ENCODE measurements around the gene WASHC2C.
"Not testable (repeated sequence)": the region's sequence is repeated elsewhere in the genome, so short reads cannot be mapped to it uniquely, and the experiment has no call there.

WASHC2C gene

GRCh38 chr10:45726703-45727420 lies at the start of gene WASHC2C:
TSS of gene WASHC2C (plus strand) at chr10:45727266. CDS start at chr10:45727318, 52 bp downstream.
- not testable (repeated sequence) for DNase-seq (ENCODE audit: low read depth, low spot score)
- H3K27ac ChIP-seq: peak within 1 kb of the TSS; percentile 34

- not testable (repeated sequence) for H3K27ac ChIP-seq; DNase-seq (ENCODE audit: low read depth, low spot score)
These were observed 48.6 kb upstream of the WASHC2C start for GRCh38 chr10:45678467-45678866.

- not testable (repeated sequence) for DNase-seq (ENCODE audit: low read depth, low spot score); H3K27ac ChIP-seq
These were observed 16.8 kb upstream of the WASHC2C start for GRCh38 chr10:45710200-45710796.

GRCh38 chr10:45711223-45711622 lies 15.8 kb upstream of the WASHC2C start:
- H3K27ac ChIP-seq; DNase-seq (ENCODE audit: low read depth, low spot score): not testable (repeated sequence)

GRCh38 chr10:45717053-45717452 lies 10.0 kb upstream of the WASHC2C start:
- H3K27ac ChIP-seq; DNase-seq (ENCODE audit: low read depth, low spot score): not testable (repeated sequence)

- not testable (repeated sequence) for H3K27ac ChIP-seq; DNase-seq (ENCODE audit: low read depth, low spot score)
These were observed 9.4 kb upstream of the WASHC2C start for GRCh38 chr10:45717642-45718041.

DNA sequence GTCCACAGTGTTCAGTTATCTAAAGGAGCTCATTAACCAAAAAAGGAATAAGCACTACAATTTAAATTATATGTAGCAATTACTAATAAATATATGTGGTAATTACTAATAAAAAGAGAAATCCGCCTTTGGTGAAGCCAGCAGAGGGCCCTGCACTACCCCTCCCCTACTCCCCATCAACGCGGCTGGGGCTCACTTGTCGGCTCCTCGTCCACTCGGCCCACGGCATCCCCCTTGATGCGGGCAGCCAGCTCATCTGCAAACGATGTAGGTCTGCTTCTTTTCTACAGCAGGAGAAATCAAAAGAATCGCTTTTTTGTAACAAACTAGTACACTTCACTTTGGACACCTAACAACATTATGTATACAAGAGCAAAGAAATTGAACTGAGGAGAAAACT lies 5.6 kb upstream of the WASHC2C start:
- not testable (repeated sequence) for H3K27ac ChIP-seq; DNase-seq (ENCODE audit: low read depth, low spot score)

GRCh38 chr10:45723851-45724250 lies 3.2 kb upstream of the WASHC2C start:
- not testable (repeated sequence) for DNase-seq (ENCODE audit: low read depth, low spot score); H3K27ac ChIP-seq

- H3K27ac ChIP-seq: peak overlapping the region; percentile 34
- DNase-seq (ENCODE audit: low read depth, low spot score): not testable (repeated sequence)
These were observed 427 bp downstream of the WASHC2C start for GRCh38 chr10:45727421-45727965.

DNA sequence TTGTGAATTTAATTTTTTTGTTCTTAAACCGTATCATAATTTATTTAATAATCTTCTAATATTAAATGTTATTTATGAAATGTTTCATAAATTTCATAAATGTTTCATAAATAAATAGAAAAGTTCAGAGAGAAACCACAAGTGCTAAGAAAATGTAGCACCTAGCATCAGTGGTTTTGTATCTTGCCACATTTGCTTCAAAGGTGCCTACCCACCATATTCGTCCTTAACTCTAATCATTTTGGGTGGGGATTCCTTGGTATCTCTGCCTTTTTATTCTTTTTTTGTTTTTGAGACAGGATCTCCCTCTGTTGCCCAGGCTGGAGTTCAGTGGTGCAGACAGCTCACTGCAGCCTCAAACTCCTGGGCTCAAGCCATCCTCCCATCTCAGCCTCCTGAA lies 7.4 kb downstream of the WASHC2C start:
- not testable (repeated sequence) for DNase-seq (ENCODE audit: low read depth, low spot score); H3K27ac ChIP-seq

DNA sequence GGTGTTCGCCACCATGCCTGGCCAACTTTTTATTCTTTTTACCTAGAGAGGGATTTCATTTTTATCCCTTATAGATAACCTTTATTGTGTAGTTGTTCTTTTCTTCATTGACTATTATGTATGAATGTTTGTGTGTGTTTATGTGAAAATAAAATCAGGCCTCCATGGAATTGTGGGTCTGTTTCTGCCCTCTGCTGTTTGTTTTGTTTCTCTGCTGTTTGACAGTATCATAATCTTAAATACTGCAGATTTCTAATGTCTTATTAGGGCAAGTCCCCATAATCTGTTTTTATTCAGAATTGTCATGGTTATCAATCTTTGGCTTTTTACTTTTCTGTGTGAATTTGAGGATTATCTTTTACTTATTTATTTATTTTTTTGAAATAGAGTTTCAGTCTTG lies 7.8 kb downstream of the WASHC2C start:
- H3K27ac ChIP-seq; DNase-seq (ENCODE audit: low read depth, low spot score): not testable (repeated sequence)

DNA sequence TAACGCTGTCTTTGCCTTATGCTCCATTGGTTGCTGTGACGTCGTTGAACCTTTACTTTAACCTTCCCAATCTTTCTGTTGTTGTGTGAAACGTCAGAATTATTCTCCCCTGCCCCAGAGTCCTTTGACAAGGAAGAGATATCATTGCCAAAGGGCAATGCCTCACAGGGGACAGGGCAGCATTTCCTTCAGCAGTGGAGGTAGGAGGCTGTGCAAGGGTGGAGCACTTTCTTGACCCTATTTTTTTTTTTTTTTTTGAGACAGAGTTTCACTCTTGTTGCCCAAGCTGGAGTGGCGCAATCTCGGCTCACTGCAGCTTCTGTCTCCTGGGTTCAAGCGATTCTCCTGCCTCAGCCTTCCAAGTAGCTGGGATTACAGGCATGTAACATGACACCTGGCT lies 14.5 kb downstream of the WASHC2C start:
- not testable (repeated sequence) for H3K27ac ChIP-seq; DNase-seq (ENCODE audit: low read depth, low spot score)

DNA sequence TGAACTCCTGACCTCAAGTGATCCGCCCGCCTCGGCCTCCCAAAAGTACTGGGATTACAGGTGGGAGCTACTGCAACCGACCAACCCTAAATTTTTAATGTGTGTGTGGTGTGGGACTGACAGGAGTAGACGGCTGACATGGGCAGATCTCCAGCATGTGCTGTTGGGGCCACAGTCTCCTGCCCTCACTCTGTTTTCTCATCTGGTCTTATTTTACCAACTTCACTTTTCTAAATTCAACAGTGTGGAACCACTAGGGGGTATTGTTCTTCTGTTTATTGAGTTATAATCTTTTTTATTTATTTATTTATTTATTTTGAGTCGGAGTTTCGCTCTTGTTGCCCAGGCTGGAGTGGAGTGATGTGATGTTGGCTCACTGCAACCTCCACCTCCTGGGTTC lies 14.9 kb downstream of the WASHC2C start:
- H3K27ac ChIP-seq; DNase-seq (ENCODE audit: low read depth, low spot score): not testable (repeated sequence)

DNA sequence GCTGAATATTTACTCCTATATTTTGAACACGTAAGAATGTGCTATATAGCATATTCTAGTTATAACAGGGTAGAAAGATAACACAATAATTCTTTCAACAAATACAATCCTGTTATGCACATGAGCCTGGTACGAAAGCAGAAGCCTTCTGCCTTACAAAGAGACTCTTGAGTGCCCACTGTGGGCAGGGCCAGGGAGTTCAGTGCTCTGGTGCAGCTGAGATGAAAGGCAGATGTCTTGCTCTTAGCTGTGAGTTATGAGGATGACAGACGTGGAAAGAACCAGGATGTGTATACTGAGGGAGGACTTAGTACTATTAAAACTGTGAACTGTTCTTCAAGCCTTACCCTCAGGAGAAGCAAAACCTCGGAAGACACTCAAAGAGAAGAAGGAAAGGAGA lies 24.1 kb downstream of the WASHC2C start:
- not testable (repeated sequence) for DNase-seq (ENCODE audit: low read depth, low spot score); H3K27ac ChIP-seq

DNA sequence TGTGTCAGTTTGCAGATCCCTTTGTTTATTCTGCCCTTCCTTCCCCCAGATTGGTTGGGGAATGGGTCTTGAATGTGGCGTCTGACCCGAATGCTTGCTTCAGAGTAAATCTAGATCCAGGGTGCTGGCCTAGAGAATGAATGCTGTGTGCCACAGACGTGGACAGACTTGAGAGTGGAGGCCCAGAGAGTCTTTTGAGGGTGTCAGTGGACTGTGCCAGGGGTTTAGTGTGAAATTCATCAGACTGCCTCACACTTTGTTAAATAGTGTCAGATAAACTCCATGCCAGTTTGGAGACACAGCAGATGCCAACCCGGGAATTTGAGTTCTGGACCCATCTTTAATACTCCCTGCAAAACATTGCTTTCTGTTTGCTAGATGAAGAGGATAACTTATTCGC lies 25.1 kb downstream of the WASHC2C start:
- not testable (repeated sequence) for DNase-seq (ENCODE audit: low read depth, low spot score); H3K27ac ChIP-seq

GRCh38 chr10:45753979-45754495 lies 27.0 kb downstream of the WASHC2C start:
- H3K27ac ChIP-seq; DNase-seq (ENCODE audit: low read depth, low spot score): not testable (repeated sequence)

DNA sequence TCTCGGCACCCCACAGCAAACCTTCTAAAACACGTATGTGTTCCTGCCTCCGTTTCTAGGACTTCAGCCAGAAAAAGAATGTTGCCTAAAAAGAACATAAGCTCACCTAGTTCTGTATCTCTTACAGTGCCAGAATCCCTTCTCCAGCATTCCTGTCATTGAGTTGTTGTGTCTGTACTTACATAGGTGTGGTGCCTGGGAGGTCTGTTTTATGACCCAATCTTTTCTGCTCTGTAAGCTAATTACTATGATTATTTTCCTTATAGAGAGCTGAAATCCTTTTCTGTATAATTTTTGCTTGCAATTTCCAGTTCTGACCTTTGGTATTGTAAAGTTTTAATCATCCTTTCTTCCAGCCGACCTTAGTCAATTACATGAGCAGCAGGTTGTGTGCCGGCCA lies 28.0 kb downstream of the WASHC2C start:
- not testable (repeated sequence) for DNase-seq (ENCODE audit: low read depth, low spot score); H3K27ac ChIP-seq

DNA sequence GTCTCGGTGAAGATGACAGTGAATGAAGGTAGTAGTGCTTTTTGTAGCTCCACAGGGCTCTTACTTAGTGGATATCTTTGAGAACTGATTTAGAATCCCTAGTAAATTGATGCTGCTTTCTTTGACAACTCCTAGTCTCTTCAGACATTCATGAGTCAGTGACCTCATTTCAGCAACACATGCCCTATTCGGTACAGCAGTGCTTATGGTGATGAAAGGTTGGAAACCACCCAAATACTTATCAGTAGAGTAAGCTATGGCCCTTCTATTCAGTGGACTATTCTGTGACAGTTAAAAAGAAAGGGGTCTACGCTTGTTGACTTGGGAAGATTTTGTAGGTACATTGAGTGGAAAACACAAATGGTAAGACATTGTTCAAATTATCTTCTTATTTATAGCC lies 29.0 kb downstream of the WASHC2C start:
- H3K27ac ChIP-seq: not testable (repeated sequence)

GRCh38 chr10:45757661-45758396 lies 30.8 kb downstream of the WASHC2C start:
- DNase-seq (ENCODE audit: low read depth, low spot score); H3K27ac ChIP-seq: not testable (repeated sequence)

More for the DNA sequence above, 29.0 kb downstream of the WASHC2C start:
- DNase-seq (ENCODE audit: low read depth, low spot score): not testable (repeated sequence)

- not testable (repeated sequence) for H3K27ac ChIP-seq; DNase-seq (ENCODE audit: low read depth, low spot score)
These were observed 34.6 kb downstream of the WASHC2C start for GRCh38 chr10:45761622-45762021.
